Measurements from ENCODE around the gene PGLYRP3.

PGLYRP3 gene

DNA sequence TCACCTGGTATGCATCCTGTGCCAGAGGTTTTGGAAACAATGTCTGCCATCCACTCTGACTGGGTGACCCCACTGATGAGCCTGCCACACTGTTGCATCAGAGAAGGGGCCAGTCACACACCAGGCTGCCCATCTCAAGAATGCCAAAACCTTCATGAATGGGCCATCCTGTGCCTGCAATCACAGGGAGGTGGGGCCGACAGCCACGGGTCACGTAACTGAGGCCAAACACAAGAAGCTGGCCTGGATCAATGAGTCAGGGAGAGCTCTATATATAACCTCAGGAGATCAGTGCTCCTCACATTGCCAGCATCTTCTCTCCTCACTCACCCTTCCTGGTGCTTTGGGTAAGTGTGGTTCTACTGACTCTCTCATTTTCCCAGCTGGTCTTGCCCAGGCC lies 53.4 kb downstream of the PGLYRP3 start, which contains the start of gene LORICRIN:
LORICRIN (plus strand) TSS at position 301 of the 400 bp plus-strand sequence. CDS start 1,263 bp downstream, outside the sequence.
- no peak for DNase-seq

DNA sequence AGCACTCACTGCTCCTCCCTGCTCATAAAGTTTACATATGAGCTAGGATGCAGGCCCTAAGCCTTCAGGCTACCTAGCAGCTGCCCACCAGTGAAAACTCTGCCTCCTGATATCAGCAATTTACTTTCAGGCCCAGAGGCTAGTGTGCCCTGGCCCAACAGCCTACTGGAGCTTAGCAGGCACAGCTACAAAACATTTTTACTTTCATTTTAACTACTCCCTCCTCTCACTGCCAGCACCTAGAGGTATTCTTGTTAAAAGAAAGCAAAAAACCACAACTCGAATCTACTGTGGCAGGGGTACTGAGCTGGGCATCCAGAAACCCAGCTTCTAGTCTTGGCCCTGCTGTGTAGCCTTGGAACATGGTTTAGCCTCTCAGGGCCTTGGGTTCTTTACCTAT lies 59.1 kb downstream of the PGLYRP3 start:
- DNase-seq, result no peak

DNA sequence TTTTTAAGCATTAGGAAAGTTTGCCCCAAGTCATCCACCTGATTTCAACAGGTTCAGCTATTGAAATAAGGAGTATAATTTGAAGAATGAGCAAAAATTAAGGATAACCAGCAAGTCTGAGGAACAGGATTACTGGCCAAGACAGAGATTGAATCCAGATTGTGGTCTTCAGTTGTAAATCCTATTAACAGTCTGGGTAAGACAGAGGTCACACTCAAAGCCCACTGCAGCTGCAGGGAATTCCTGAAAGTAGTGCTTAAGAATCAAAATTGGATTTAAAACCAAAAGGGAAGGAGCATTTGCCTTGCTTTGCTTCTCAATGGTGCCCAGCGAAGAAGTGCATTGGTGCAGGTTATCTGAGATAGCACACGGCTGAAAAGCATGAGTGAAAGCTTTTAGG lies 59.7 kb downstream of the PGLYRP3 start:
- no peak for DNase-seq

DNA sequence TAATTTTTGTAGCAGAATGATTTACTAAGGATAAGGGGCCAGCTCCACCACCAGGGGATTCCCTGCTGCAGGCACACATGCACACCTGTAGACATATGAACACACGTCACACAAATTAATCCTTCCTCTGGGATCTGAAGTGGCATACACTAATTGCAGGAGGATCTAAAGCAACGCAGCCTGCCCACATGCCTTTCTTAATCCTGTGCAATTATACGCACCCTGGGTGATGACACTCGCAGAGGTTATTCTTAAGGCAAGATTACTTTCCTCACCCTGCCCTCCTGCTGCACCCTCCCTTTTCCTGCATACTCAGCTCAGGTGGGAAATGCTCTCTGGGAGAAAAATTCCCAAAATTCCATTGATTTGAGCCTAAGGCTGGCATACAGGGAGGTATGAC lies 60.8 kb downstream of the PGLYRP3 start:
- DNase-seq, result no peak

GRCh38 chr1:153251562-153251961 lies 61.2 kb downstream of the PGLYRP3 start:
- DNase-seq, result no peak

- no peak for DNase-seq
Observed at GRCh38 chr1:153251087-153251486, 61.7 kb downstream of the PGLYRP3 start.

- DNase-seq, result no peak
Observed at GRCh38 chr1:153250166-153250565, 62.6 kb downstream of the PGLYRP3 start.

DNA sequence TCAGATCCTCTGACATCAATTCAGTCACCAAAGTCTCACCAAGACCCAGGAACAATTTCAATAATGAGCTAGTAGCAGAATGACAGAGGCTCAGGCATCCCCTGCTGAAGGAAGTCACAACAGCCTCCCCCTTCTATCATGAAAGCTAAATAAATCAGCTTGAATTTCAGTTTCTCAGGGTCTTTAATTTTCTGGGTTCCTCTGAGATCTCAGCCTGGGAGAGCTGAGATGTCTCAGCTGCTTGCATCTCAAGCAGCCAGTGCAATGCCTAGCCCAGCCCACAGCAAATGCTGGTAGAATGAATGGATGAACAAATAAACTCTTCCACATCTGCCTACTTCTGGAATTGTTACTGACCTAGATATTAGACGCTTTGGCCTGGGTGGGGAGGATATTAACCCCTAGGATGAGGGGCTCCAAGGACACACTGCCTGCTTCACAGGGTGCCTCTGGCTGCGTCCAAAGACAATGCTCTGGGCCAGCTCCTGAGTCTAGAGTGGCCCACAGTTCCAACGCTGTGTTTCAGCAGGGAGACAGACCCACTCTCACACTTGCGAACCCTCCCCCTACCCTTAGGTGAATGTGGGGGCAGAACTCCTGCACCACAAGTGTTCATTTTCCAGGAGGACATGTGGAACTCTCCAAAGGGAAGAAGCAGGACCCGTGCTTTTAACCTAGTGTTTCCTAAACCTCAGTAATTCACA lies 64.4 kb downstream of the PGLYRP3 start:
- no peak for DNase-seq
